GM21515 (cell line): Measurements from ENCODE around the gene IREB2.
A peak's percentile ranks its signal among the peaks of the same experiment; 100 is the strongest.
"Not testable (repeated sequence)": the region's sequence is repeated elsewhere in the genome, so short reads cannot be mapped to it uniquely, and the experiment has no call there.

Source experiments
- ATAC-seq: cut with Tn5 transposase; IDR thresholded peaks from one replicate; pipeline ENCODE4 v1.9.1; 2021; ENCODE audit not compliant: unreplicated experiment

IREB2 gene

GRCh38 chr15:78437762-78438618 is at the start of gene IREB2:
Gene IREB2, plus strand, starts transcription at chr15:78438216. Its CDS starts 122 bp downstream, at chr15:78438338.
- ATAC-seq = peak; percentile 75

- ATAC-seq = no peak
These were observed 49.2 kb upstream of the IREB2 start for GRCh38 chr15:78388865-78389264.

GRCh38 chr15:78389322-78389721 is 48.7 kb upstream of the IREB2 start:
- no peak for ATAC-seq

GRCh38 chr15:78389738-78390137 is 48.3 kb upstream of the IREB2 start:
- ATAC-seq = no peak

GRCh38 chr15:78390242-78390641 is 47.8 kb upstream of the IREB2 start:
- no peak for ATAC-seq

- no peak for ATAC-seq
These were observed 47.2 kb upstream of the IREB2 start for GRCh38 chr15:78390826-78391225.

GRCh38 chr15:78391781-78392180 is 46.2 kb upstream of the IREB2 start:
- no peak for ATAC-seq

GRCh38 chr15:78392430-78392829 is 45.6 kb upstream of the IREB2 start:
- no peak for ATAC-seq

GRCh38 chr15:78393137-78393536 is 44.9 kb upstream of the IREB2 start:
- no peak for ATAC-seq

GRCh38 chr15:78394026-78394425 is 44.0 kb upstream of the IREB2 start:
- ATAC-seq = no peak

GRCh38 chr15:78394981-78395616 is 42.9 kb upstream of the IREB2 start:
- no peak for ATAC-seq

- ATAC-seq = no peak
These were observed 41.7 kb upstream of the IREB2 start for GRCh38 chr15:78396186-78396814.

- no peak for ATAC-seq
These were observed 41.0 kb upstream of the IREB2 start for GRCh38 chr15:78396976-78397375.

GRCh38 chr15:78397382-78397781 is 40.6 kb upstream of the IREB2 start:
- ATAC-seq = no peak

- no peak for ATAC-seq
These were observed 39.8 kb upstream of the IREB2 start for GRCh38 chr15:78398076-78398825.

- no peak for ATAC-seq
These were observed 38.9 kb upstream of the IREB2 start for GRCh38 chr15:78399091-78399490.

- ATAC-seq = no peak
These were observed 35.9 kb upstream of the IREB2 start for GRCh38 chr15:78402061-78402610.

- no peak for ATAC-seq
These were observed 33.9 kb upstream of the IREB2 start for GRCh38 chr15:78404125-78404524.

- ATAC-seq = not testable (repeated sequence)
These were observed 33.2 kb upstream of the IREB2 start for GRCh38 chr15:78404796-78405195.

GRCh38 chr15:78405336-78405924 is 32.6 kb upstream of the IREB2 start:
- ATAC-seq = no peak
